OCI-LY7 (cell line): ENCODE results near the gene PRICKLE2. TPM values are rescaled to one million over a fixed set of nuclear protein-coding genes. Genes with fewer than 3 reads are reported as not detected.

Source experiments
- BruUV-seq: library from RNA; stranded (reverse); fragments of 400-500 nt; replicated peaks from 2 replicates; lab custom pipeline; 2021; lab: Mats Ljungman, UMichigan
- CTCF ChIA-PET: fragments of 300-600 bp; sonication (Branson Sonifier 250); formaldehyde crosslinking; loops from one replicate; lab custom pipeline; 2022; ENCODE audit warnings: antibody characterized with exemption; ENCODE audit not compliant: unreplicated experiment; lab: Charles Lee
- POLR2A ChIA-PET: fragments of 300-600 bp; sonication (Branson Sonifier 250); formaldehyde crosslinking; loops from one replicate; lab custom pipeline; 2022; ENCODE audit warnings: antibody characterized with exemption; lab: Charles Lee
- DNase-seq: peaks from one replicate; pipeline ENCODE4 v3.0.0-alpha.2; 2015; ENCODE audit warnings: low spot score
- H2AFZ ChIP-seq: fragments of 200-600 bp; sonication (generic), shearing (Covaris generic); 2 replicates; pipeline ENCODE4 v1.6.1; 2014; ENCODE audit warnings: mild to moderate bottlenecking, antibody characterized with exemption, low read length, moderate library complexity
- H3K27ac ChIP-seq: fragments of 200-600 bp; sonication (generic); 2 replicates; pipeline ENCODE4 v1.5.1; 2014; ENCODE audit warnings: mixed run types, low read depth, mild to moderate bottlenecking, moderate library complexity, low read length, inconsistent platforms; ENCODE audit not compliant: poor library complexity, severe bottlenecking
- H3K36me3 ChIP-seq: fragments of 200-600 bp; sonication (generic); 2 replicates; pipeline ENCODE4 v1.6.1; 2014; ENCODE audit warnings: mild to moderate bottlenecking, antibody characterized with exemption, low read length, moderate library complexity, mixed read lengths; ENCODE audit not compliant: insufficient read depth
- H3K4me1 ChIP-seq: fragments of 200-600 bp; sonication (generic); 2 replicates; pipeline ENCODE4 v1.5.1; 2014; ENCODE audit warnings: mild to moderate bottlenecking, low read length; ENCODE audit not compliant: insufficient read depth, poor library complexity, severe bottlenecking
- H3K4me2 ChIP-seq: fragments of 200-600 bp; sonication (generic); 2 replicates; pipeline ENCODE4 v1.6.1; 2014; ENCODE audit warnings: mild to moderate bottlenecking, low read length
- H3K4me3 ChIP-seq: fragments of 200-600 bp; sonication (generic); 2 replicates; pipeline ENCODE4 v1.5.1; 2014; ENCODE audit warnings: mild to moderate bottlenecking, low read depth, low read length; ENCODE audit not compliant: poor library complexity, severe bottlenecking
- H3K79me2 ChIP-seq: fragments of 200-600 bp; sonication (generic); 2 replicates; pipeline ENCODE4 v1.6.1; 2016; ENCODE audit warnings: low read depth, mild to moderate bottlenecking, low read length, moderate library complexity, mixed read lengths; ENCODE audit not compliant: insufficient read depth
- H3K9me2 ChIP-seq: fragments of 200-600 bp; sonication (generic); 2 replicates; pipeline ENCODE4 v1.6.1; 2016; ENCODE audit warnings: mild to moderate bottlenecking, low read length, mixed read lengths; ENCODE audit not compliant: insufficient read depth
- H3K9me3 ChIP-seq: fragments of 200-600 bp; sonication (generic); 2 replicates; pipeline ENCODE4 v1.6.1; 2014; ENCODE audit warnings: mild to moderate bottlenecking, mixed run types, low read length, mixed read lengths
- H4K20me1 ChIP-seq: fragments of 200-600 bp; sonication (generic); 2 replicates; pipeline ENCODE4 v1.6.1; 2014; ENCODE audit warnings: mild to moderate bottlenecking, antibody characterized with exemption, low read length, moderate library complexity, mixed read lengths; ENCODE audit not compliant: insufficient read depth
- CTCF ChIP-seq: fragments of 200-600 bp; sonication (generic); conservative IDR thresholded peaks from 2 replicates; pipeline ENCODE4 v1.5.1; 2014; ENCODE audit warnings: mild to moderate bottlenecking, antibody characterized with exemption, low read length, moderate library complexity, mixed read lengths
- EZH2phosphoT487 ChIP-seq: fragments of 200-600 bp; sonication (generic); IDR thresholded peaks from 2 replicates; pipeline ENCODE4 v1.6.1; 2018; ENCODE audit warnings: low read depth, borderline replicate concordance, mild to moderate bottlenecking, mixed run types, antibody characterized with exemption, low read length, moderate library complexity, mixed read lengths
- intact Hi-C: fragments of 100-400 bp; cut with micrococcal nuclease; formaldehyde crosslinking; loops from one replicate; pipeline ENCODE4 v1.10.0; 2022; ENCODE audit not compliant: unreplicated experiment
- total RNA-seq, 2 experiments: library from RNA; depleted of rRNA in 1 of 2; stranded (reverse); fragments of >200 nt in 1 of 2; shearing (Covaris generic) in 1 of 2; gene quantifications; 2 replicates each; pipeline ENCODE4 v1.2.3, GENCODE V29; 2014 to 2022

PRICKLE2 gene
- total RNA-seq, 2 experiments from 2014 or later, result 2.0 to 3.9 TPM

- Histone ChIP-seq H4K20me1 (no peaks in the 10 kb centered on the region), H3K79me2 (no peaks in the 10 kb centered on the region), H2AFZ (no peak overlapping the region), H3K4me2 (no peak overlapping the region), H3K27ac (no peak overlapping the region), H3K9me2 (no peaks in the 10 kb centered on the region), H3K9me3 (no peaks in the 10 kb centered on the region), H3K4me3 (no peak overlapping the region), H3K36me3 (no peaks in the 10 kb centered on the region), H3K4me1 (no peaks in the 10 kb centered on the region)
- CTCF ChIA-PET, result no interaction called here
- DNase-seq, result no peak
- intact Hi-C loops, result no loop called here
- POLR2A ChIA-PET, result no interaction called here
- BruUV-seq, result no TSS peak
- TF ChIP-seq CTCF, result no peak
- TF ChIP-seq EZH2phosphoT487, result no peak
These were observed 15.2 kb downstream of the PRICKLE2 start for GRCh38 chr3:64209866-64210621.

- no peak overlapping the region for H2AFZ ChIP-seq
- H3K27ac ChIP-seq, result no peak overlapping the region
- no peaks in the 10 kb centered on the region for H3K9me2 ChIP-seq
- ChIA-PET POLR2A (interaction anchor here (0.7 kb wide), 1 partner anchor 18 kb away, joined by 3 read pairs; the partner anchor contains the start of gene PRICKLE2), CTCF (no interaction called here)
- H4K20me1 ChIP-seq, result no peaks in the 10 kb centered on the region
- H3K36me3 ChIP-seq, result no peaks in the 10 kb centered on the region
- H3K4me3 ChIP-seq, result no peak overlapping the region
- H3K79me2 ChIP-seq, result no peaks in the 10 kb centered on the region
- DNase-seq, result no peak
- no peaks in the 10 kb centered on the region for H3K4me1 ChIP-seq
- no TSS peak for BruUV-seq
- H3K9me3 ChIP-seq, result no peaks in the 10 kb centered on the region
- TF ChIP-seq CTCF (no peak), EZH2phosphoT487 (no peak)
- intact Hi-C loops, result no loop called here
- no peak overlapping the region for H3K4me2 ChIP-seq
These were observed 17.8 kb downstream of the PRICKLE2 start for GRCh38 chr3:64207289-64208080.
